SK-N-MC (cell line): Measurements from ENCODE around the gene FAM83C.

Experiments
- EZH2 ChIP-seq: fragments of 200-600 bp; sonication (generic); IDR thresholded peaks from one replicate; pipeline ENCODE4 v1.6.1; 2017; ENCODE audit warnings: antibody characterized with exemption
- POLR2AphosphoS5 ChIP-seq: IDR thresholded peaks from 2 replicates; pipeline ENCODE4 v1.6.1; 2012; ENCODE audit warnings: mild to moderate bottlenecking, low read depth, low read length, borderline replicate concordance

DNA sequence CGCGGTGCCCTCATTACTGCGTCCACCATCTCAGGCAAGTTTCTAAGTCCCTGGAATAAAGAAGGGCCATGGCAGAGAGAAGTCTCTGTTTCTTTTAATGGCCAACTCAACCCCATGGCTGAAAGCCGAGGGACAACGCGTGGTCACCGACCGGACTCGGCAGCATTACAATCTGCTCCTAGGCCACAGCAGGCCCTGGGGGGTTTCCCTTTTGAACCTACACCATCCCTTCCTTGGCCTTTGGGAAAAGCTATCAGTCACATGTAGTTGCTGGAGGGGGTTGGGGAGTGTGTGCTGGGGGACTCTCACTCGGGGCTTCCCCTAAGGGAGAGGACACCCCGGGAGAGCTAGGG lies 11.1 kb upstream of the FAM83C start:
- no peak for TF ChIP-seq EZH2
- TF ChIP-seq POLR2AphosphoS5, result no peak
